Stimulated activated CD4-positive, alpha-beta T cell treated with anti-CD3 and anti-CD28 coated beads, Interleukin-1b, Interleukin-23, amount 100 ng/mL, for 4 hours (primary cell): ENCODE measurements around the gene CTNNA3.

ENCODE experiments used
- DNase-seq, 2 donors: peaks; one replicate each; pipeline ENCODE4 v3.0.0-alpha.2; 2020; ENCODE audit warnings: low read depth in 2 of 2

Gene CTNNA3

GRCh38 chr10:66813122-66813521 is 882.9 kb downstream of the CTNNA3 start:
- no peak for DNase-seq

GRCh38 chr10:66811211-66811610 is 884.8 kb downstream of the CTNNA3 start:
- no peak for DNase-seq

- DNase-seq = no peak
These were observed 886.6 kb downstream of the CTNNA3 start for GRCh38 chr10:66809402-66809801.

GRCh38 chr10:66805612-66806011 is 890.4 kb downstream of the CTNNA3 start:
- no peak for DNase-seq

- no peak for DNase-seq
These were observed 891.0 kb downstream of the CTNNA3 start for GRCh38 chr10:66804962-66805361.

- DNase-seq = no peak
These were observed 892.8 kb downstream of the CTNNA3 start for GRCh38 chr10:66803174-66803573.

- DNase-seq = no peak
These were observed 896.5 kb downstream of the CTNNA3 start for GRCh38 chr10:66799474-66799873.

- DNase-seq = no peak
These were observed 900.1 kb downstream of the CTNNA3 start for GRCh38 chr10:66795866-66796265.

GRCh38 chr10:66792441-66792840 is 903.6 kb downstream of the CTNNA3 start:
- no peak for DNase-seq

- no peak for DNase-seq
These were observed 907.6 kb downstream of the CTNNA3 start for GRCh38 chr10:66788178-66788987.

GRCh38 chr10:66786709-66787108 is 909.3 kb downstream of the CTNNA3 start:
- DNase-seq = no peak

- DNase-seq = no peak
These were observed 911.2 kb downstream of the CTNNA3 start for GRCh38 chr10:66784770-66785169.

GRCh38 chr10:66783316-66783715 is 912.7 kb downstream of the CTNNA3 start:
- no peak for DNase-seq

- DNase-seq = no peak
These were observed 913.2 kb downstream of the CTNNA3 start for GRCh38 chr10:66782776-66783175.

GRCh38 chr10:66782144-66782543 is 913.9 kb downstream of the CTNNA3 start:
- no peak for DNase-seq

GRCh38 chr10:66780796-66781195 is 915.2 kb downstream of the CTNNA3 start:
- DNase-seq = no peak

GRCh38 chr10:66778351-66778750 is 917.6 kb downstream of the CTNNA3 start:
- no peak for DNase-seq

- no peak for DNase-seq
These were observed 918.3 kb downstream of the CTNNA3 start for GRCh38 chr10:66777665-66778064.

GRCh38 chr10:66773472-66773817 is 922.5 kb downstream of the CTNNA3 start:
- no peak for DNase-seq

GRCh38 chr10:66772548-66773471 is 923.2 kb downstream of the CTNNA3 start:
- no peak for DNase-seq

- DNase-seq = no peak
These were observed 928.3 kb downstream of the CTNNA3 start for GRCh38 chr10:66767707-66768106.

GRCh38 chr10:66762218-66762729 is 933.7 kb downstream of the CTNNA3 start:
- DNase-seq = no peak

GRCh38 chr10:66760941-66761340 is 935.1 kb downstream of the CTNNA3 start:
- DNase-seq = no peak
